Endothelial cell of umbilical vein (primary cell): Measurements from ENCODE around the gene TOMM40L. TPM values are rescaled to one million over a fixed set of nuclear protein-coding genes. Genes with fewer than 3 reads are reported as not detected.

Source experiments
- BruUV-seq: library from RNA; stranded (reverse); fragments of 400-500 nt; replicated peaks from 2 replicates; lab custom pipeline; 2021; lab: Mats Ljungman, UMichigan
- CTCF ChIA-PET: fragments of 300-600, 350-600 bp; sonication (Branson Sonifier 250); formaldehyde crosslinking; loops from one replicate; lab custom pipeline; 2021; ENCODE audit warnings: antibody characterized with exemption, inconsistent platforms; lab: Charles Lee
- POLR2A ChIA-PET: fragments of 300-600, 350-600 bp; sonication (Branson Sonifier 250); formaldehyde crosslinking; loops from one replicate; lab custom pipeline; 2021; ENCODE audit warnings: antibody characterized with exemption, inconsistent platforms; lab: Charles Lee
- DNase-seq: peaks from one replicate; pipeline ENCODE4 v3.0.0-alpha.2; 2011; ENCODE audit warnings: low read depth, low spot score
- FAIRE-seq: peaks from 2 replicates; lab custom pipeline; 2011; peaks lifted over from hg19 to GRCh38; lab: Jason Lieb, UNC
- H2AFZ ChIP-seq: 2 replicates; pipeline ENCODE4 v1.6.0; 2012; ENCODE audit warnings: low read depth, low read length, control low read depth, inconsistent platforms
- H3K27ac ChIP-seq: 2 replicates; pipeline ENCODE4 v1.5.1; 2011; ENCODE audit warnings: low read depth, mild to moderate bottlenecking, control low read depth, low read length, moderate library complexity; ENCODE audit not compliant: insufficient read depth
- H3K27me3 ChIP-seq, 2 experiments: 2 replicates each; pipeline versions ENCODE4 v1.6.0 to v1.6.1; 2011; ENCODE audit warnings: low read length in 2 of 2, mixed read lengths in 1 of 2; ENCODE audit not compliant: control insufficient read depth in 2 of 2, insufficient read depth in 2 of 2
- H3K36me3 ChIP-seq, 2 experiments: 2 replicates in 1 of 2; 3 replicates in 1 of 2; pipeline ENCODE4 v1.5.1; 2011; ENCODE audit warnings: low read length in 2 of 2, mild to moderate bottlenecking in 1 of 2, moderate library complexity in 1 of 2; ENCODE audit not compliant: control insufficient read depth in 2 of 2, insufficient read depth in 2 of 2; ENCODE audit errors: extremely low read depth in 1 of 2
- H3K4me1 ChIP-seq: 3 replicates; pipeline ENCODE4 v1.5.1; 2011; ENCODE audit warnings: mild to moderate bottlenecking, low read length; ENCODE audit not compliant: control insufficient read depth, insufficient read depth; ENCODE audit errors: extremely low read depth
- H3K4me2 ChIP-seq: 2 replicates; pipeline ENCODE4 v1.6.1; 2011; ENCODE audit warnings: low read length, control low read depth, mixed read lengths; ENCODE audit not compliant: insufficient read depth
- H3K4me3 ChIP-seq, 3 experiments: fragments of 200-600 bp in 1 of 3; sonication (generic), shearing (Covaris generic) in 1 of 3; replicated peaks in 1 of 3; 2 replicates each; pipeline ENCODE4 v1.5.1; 2011 to 2016; ENCODE audit warnings: control low read depth in 3 of 3, low read length in 3 of 3, mild to moderate bottlenecking in 2 of 3, inconsistent platforms in 1 of 3, low read depth in 1 of 3, moderate library complexity in 1 of 3; ENCODE audit not compliant: insufficient read depth in 1 of 3
- H3K79me2 ChIP-seq: 2 replicates; pipeline ENCODE4 v1.6.0; 2012; ENCODE audit warnings: low read length, inconsistent platforms; ENCODE audit not compliant: control insufficient read depth, insufficient read depth
- H3K9ac ChIP-seq: replicated peaks from 2 replicates; pipeline ENCODE3; 2011; ENCODE audit warnings: low read length, control low read depth; ENCODE audit not compliant: insufficient read depth; ENCODE audit errors: extremely low read depth
- H3K9me1 ChIP-seq: replicated peaks from 3 replicates; pipeline ENCODE4 v1.6.0; 2011; ENCODE audit warnings: mild to moderate bottlenecking, low read length; ENCODE audit not compliant: control insufficient read depth, insufficient read depth; ENCODE audit errors: extremely low read depth
- H3K9me3 ChIP-seq: replicated peaks from 2 replicates; pipeline ENCODE4 v1.5.1; 2012; ENCODE audit warnings: low read length, inconsistent platforms; ENCODE audit not compliant: control insufficient read depth, insufficient read depth
- H4K20me1 ChIP-seq: replicated peaks from 2 replicates; pipeline ENCODE3; 2011; ENCODE audit warnings: mild to moderate bottlenecking, low read length; ENCODE audit not compliant: control insufficient read depth, insufficient read depth; ENCODE audit errors: extremely low read depth
- CTCF ChIP-seq, 2 donors: IDR thresholded peaks; 1 replicate in 1 of 2; 2 replicates in 1 of 2; pipeline ENCODE4 v1.5.1; 2011; ENCODE audit warnings: low read length in 2 of 2, mild to moderate bottlenecking in 2 of 2, moderate library complexity in 2 of 2, control low read depth in 1 of 2, inconsistent platforms in 1 of 2, low read depth in 1 of 2; ENCODE audit not compliant: insufficient read depth in 1 of 2; ENCODE audit errors: extremely low read depth in 1 of 2
- EZH2 ChIP-seq: IDR thresholded peaks from 2 replicates; pipeline ENCODE4 v1.6.1; 2012; ENCODE audit warnings: borderline replicate concordance, low read depth, mild to moderate bottlenecking, moderate library complexity, low read length, inconsistent platforms; ENCODE audit not compliant: severe bottlenecking
- FOS ChIP-seq: IDR thresholded peaks from 2 replicates; pipeline ENCODE4 v1.6.1; 2011; ENCODE audit warnings: mild to moderate bottlenecking, low read length, moderate library complexity, borderline replicate concordance; ENCODE audit not compliant: insufficient read depth
- GATA2 ChIP-seq: IDR thresholded peaks from 2 replicates; pipeline ENCODE4 v1.7.0; 2011; ENCODE audit warnings: low read depth, mild to moderate bottlenecking, moderate library complexity, mixed read lengths, low read length; ENCODE audit not compliant: insufficient read length, insufficient read depth
- JUN ChIP-seq: IDR thresholded peaks from 2 replicates; pipeline ENCODE4 v1.6.1; 2011; ENCODE audit warnings: borderline replicate concordance, low read depth; ENCODE audit not compliant: insufficient read length, insufficient read depth
- MAX ChIP-seq: IDR thresholded peaks from 2 replicates; pipeline ENCODE4 v1.6.1; 2011; ENCODE audit not compliant: insufficient read depth, insufficient read length
- MYC ChIP-seq: IDR thresholded peaks from one replicate; pipeline ENCODE4 v1.6.1; 2011; ENCODE audit warnings: mild to moderate bottlenecking, low read depth, low read length
- POLR2A ChIP-seq: IDR thresholded peaks from 2 replicates; pipeline ENCODE4 v1.6.1; 2012; ENCODE audit warnings: low read depth, mild to moderate bottlenecking, control low read depth, low read length
- POLR2AphosphoS5 ChIP-seq: IDR thresholded peaks from 2 replicates; pipeline ENCODE4 v1.6.1; 2012; ENCODE audit warnings: low read depth, mild to moderate bottlenecking, control low read depth, low read length, moderate library complexity; ENCODE audit not compliant: insufficient read depth
- dilution Hi-C: fragments of 300-500 bp; cut with MboI; formaldehyde crosslinking; loops from one replicate; pipeline ENCODE4 v1.15.0; 2019; ENCODE audit warnings: low sequenced_read_pairs; ENCODE audit not compliant: extremely low pct_ligation_motif_present
- intact Hi-C: fragments of 100-400 bp; cut with micrococcal nuclease; formaldehyde crosslinking; loops from one replicate; pipeline ENCODE4 v1.10.0; 2022
- polyA plus RNA-seq, 4 experiments: library from polyadenylated mRNA; depleted of rRNA in 3 of 4; stranded (reverse) in 3 of 4; unstranded in 1 of 4; fragments of >200 nt; gene quantifications; 2 replicates each; pipeline versions ENCODE4 v1.2.1 to v1.2.3, GENCODE V29; 2011 to 2012; ENCODE audit warnings: missing spikeins in 1 of 4
- total RNA-seq: library from RNA; stranded (reverse); gene quantifications from 2 replicates; pipeline ENCODE4 v1.2.3, GENCODE V29; 2021

Gene TOMM40L
- total and polyA plus RNA-seq, 2 donors (not counting 3 experiments of a cell fraction or from before 2014, with no cell fraction given): 18.6 to 18.7 TPM

DNA sequence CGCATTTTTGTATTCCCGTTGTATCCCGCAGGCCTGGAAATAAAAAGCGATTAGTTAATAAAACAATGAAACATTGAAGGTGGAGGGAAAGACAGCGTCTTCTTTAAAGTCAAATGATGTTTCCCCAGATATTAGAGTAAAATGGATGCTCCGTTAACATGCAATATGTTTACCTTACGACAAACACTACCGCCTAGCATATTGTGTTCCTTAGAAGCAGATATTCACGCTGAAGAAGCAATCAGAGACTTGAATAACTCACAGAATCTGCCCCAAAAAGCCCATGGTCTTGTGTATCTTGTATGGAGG, 48.0 kb upstream of the TOMM40L start:
- H3K27me3 ChIP-seq: no peaks in the 10 kb centered on the region
- no peak overlapping the region for H3K4me3 ChIP-seq
- ChIA-PET POLR2A (no interaction called here), CTCF (interaction anchor here (1.0 to 2.5 kb wide), 4 partner anchors 12 to 204 kb away, joined by 3 to 10 read pairs (median 6); partner anchors contain the start of genes NDUFS2, PPOX and TOMM40L)
- peaks cover 8% of the 10 kb centered on the region for H3K79me2 ChIP-seq
- FAIRE-seq (peak; percentile 12), DNase-seq (no peak)
- H3K36me3 ChIP-seq: peaks cover 0 to 6% of the 10 kb centered on the region in 2 experiments
- dilution Hi-C loops: no loop called here
- TF ChIP-seq FOS (no peak), MAX (no peak), POLR2A (no peak), EZH2 (no peak), CTCF (IDR thresholded peaks at IDR 0.05; ENCODE audit: extremely low read depth in 1 of 2, insufficient read depth in 1 of 2, low read depth in 1 of 2, low read length in 2 of 2) (no peak), MYC (no peak), JUN (no peak), POLR2AphosphoS5 (no peak), GATA2 (no peak)
- no peaks in the 10 kb centered on the region for H4K20me1 ChIP-seq
- H3K9me3 ChIP-seq: no peaks in the 10 kb centered on the region
- H3K4me2 ChIP-seq: peak overlapping the region; percentile 46
- H3K9ac ChIP-seq: peak overlapping the region; percentile 71
- intact Hi-C loops: loop anchor here (1.0 kb wide), 1 partner anchor 12 kb away; the partner anchor contains the start of gene PPOX
- peak overlapping the region; percentile 14 for H3K27ac ChIP-seq
- H3K9me1 ChIP-seq: no peaks in the 10 kb centered on the region
- no TSS peak for BruUV-seq
- H2AFZ ChIP-seq: peak overlapping the region; percentile 54
- H3K4me1 ChIP-seq: peaks cover 11% of the 10 kb centered on the region
